ENCODE data around the gene TAPBP.
"Not testable (repeated sequence)": the region's sequence is repeated elsewhere in the genome, so short reads cannot be mapped to it uniquely, and the experiment has no call there.

DNA sequence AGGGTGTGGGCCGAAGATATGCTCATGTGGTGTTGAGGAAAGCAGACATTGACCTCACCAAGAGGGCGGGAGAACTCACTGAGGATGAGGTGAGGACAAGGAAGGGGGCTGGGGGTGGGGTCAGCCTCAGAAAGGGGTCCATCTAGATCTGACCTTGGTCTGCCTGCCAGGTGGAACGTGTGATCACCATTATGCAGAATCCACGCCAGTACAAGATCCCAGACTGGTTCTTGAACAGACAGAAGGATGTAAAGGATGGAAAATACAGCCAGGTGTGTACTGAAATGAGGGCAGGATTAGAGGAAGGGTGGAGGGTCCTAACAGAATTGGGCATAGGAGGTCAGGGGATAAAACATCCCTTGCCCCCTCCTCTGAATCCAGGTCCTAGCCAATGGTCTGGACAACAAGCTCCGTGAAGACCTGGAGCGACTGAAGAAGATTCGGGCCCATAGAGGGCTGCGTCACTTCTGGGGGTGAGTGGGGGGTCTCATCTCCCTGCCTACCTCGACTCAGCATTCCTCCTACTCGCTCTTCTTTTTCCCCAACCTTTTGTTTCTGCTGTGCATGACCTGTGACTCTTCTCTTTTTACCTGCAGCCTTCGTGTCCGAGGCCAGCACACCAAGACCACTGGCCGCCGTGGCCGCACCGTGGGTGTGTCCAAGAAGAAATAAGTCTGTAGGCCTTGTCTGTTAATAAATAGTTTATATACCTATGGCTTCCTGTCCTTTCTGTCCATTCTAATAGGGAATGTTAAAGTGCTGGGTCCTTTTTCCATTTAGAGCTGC lies 37.9 kb downstream of the TAPBP start:
- TF ChIP-seq, protein P1, sequence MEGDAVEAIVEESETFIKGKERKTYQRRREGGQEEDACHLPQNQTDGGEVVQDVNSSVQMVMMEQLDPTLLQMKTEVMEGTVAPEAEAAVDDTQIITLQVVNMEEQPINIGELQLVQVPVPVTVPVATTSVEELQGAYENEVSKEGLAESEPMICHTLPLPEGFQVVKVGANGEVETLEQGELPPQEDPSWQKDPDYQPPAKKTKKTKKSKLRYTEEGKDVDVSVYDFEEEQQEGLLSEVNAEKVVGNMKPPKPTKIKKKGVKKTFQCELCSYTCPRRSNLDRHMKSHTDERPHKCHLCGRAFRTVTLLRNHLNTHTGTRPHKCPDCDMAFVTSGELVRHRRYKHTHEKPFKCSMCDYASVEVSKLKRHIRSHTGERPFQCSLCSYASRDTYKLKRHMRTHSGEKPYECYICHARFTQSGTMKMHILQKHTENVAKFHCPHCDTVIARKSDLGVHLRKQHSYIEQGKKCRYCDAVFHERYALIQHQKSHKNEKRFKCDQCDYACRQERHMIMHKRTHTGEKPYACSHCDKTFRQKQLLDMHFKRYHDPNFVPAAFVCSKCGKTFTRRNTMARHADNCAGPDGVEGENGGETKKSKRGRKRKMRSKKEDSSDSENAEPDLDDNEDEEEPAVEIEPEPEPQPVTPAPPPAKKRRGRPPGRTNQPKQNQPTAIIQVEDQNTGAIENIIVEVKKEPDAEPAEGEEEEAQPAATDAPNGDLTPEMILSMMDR (IDR thresholded peaks at IDR 0.05 in 2 of 3, conservative IDR thresholded peaks at IDR 0.05 in 1 of 3; ENCODE audit: borderline replicate concordance in 1 of 3, insufficient read depth in 1 of 3, low read depth in 2 of 3, low read length in 2 of 3): not testable (repeated sequence)
- not testable (repeated sequence) for TF ChIP-seq POLR2AphosphoS5 (IDR thresholded peaks at IDR 0.05; ENCODE audit: low read depth, low read length); TCF7L2 (IDR thresholded peaks at IDR 0.05; ENCODE audit: borderline replicate concordance, extremely low read depth, insufficient read depth, insufficient read length); SIN3A (IDR thresholded peaks at IDR 0.05; ENCODE audit: low read depth); ELF1 (IDR thresholded peaks at IDR 0.05; ENCODE audit: borderline replicate concordance, low read depth); POLR2A (IDR thresholded peaks at IDR 0.05; ENCODE audit: borderline replicate concordance, extremely low read depth, insufficient read depth, insufficient read length); SP1 (IDR thresholded peaks at IDR 0.05; ENCODE audit: low read depth); YY1 (IDR thresholded peaks at IDR 0.05; ENCODE audit: extremely low read depth, insufficient replicate concordance, low read depth, low read length); FOSL1 (IDR thresholded peaks at IDR 0.05; ENCODE audit: low read depth); ZNF274 (IDR thresholded peaks at IDR 0.05; ENCODE audit: low read depth, low read length)
- TF ChIP-seq, protein P2, sequence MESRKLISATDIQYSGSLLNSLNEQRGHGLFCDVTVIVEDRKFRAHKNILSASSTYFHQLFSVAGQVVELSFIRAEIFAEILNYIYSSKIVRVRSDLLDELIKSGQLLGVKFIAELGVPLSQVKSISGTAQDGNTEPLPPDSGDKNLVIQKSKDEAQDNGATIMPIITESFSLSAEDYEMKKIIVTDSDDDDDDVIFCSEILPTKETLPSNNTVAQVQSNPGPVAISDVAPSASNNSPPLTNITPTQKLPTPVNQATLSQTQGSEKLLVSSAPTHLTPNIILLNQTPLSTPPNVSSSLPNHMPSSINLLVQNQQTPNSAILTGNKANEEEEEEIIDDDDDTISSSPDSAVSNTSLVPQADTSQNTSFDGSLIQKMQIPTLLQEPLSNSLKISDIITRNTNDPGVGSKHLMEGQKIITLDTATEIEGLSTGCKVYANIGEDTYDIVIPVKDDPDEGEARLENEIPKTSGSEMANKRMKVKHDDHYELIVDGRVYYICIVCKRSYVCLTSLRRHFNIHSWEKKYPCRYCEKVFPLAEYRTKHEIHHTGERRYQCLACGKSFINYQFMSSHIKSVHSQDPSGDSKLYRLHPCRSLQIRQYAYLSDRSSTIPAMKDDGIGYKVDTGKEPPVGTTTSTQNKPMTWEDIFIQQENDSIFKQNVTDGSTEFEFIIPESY (IDR thresholded peaks at IDR 0.05; ENCODE audit: extremely low read depth, insufficient replicate concordance, low read length): not testable (repeated sequence)
- TF ChIP-seq, protein P3, sequence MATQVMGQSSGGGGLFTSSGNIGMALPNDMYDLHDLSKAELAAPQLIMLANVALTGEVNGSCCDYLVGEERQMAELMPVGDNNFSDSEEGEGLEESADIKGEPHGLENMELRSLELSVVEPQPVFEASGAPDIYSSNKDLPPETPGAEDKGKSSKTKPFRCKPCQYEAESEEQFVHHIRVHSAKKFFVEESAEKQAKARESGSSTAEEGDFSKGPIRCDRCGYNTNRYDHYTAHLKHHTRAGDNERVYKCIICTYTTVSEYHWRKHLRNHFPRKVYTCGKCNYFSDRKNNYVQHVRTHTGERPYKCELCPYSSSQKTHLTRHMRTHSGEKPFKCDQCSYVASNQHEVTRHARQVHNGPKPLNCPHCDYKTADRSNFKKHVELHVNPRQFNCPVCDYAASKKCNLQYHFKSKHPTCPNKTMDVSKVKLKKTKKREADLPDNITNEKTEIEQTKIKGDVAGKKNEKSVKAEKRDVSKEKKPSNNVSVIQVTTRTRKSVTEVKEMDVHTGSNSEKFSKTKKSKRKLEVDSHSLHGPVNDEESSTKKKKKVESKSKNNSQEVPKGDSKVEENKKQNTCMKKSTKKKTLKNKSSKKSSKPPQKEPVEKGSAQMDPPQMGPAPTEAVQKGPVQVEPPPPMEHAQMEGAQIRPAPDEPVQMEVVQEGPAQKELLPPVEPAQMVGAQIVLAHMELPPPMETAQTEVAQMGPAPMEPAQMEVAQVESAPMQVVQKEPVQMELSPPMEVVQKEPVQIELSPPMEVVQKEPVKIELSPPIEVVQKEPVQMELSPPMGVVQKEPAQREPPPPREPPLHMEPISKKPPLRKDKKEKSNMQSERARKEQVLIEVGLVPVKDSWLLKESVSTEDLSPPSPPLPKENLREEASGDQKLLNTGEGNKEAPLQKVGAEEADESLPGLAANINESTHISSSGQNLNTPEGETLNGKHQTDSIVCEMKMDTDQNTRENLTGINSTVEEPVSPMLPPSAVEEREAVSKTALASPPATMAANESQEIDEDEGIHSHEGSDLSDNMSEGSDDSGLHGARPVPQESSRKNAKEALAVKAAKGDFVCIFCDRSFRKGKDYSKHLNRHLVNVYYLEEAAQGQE (IDR thresholded peaks at IDR 0.05; ENCODE audit: low read depth): not testable (repeated sequence)
- TF ChIP-seq, protein P4, sequence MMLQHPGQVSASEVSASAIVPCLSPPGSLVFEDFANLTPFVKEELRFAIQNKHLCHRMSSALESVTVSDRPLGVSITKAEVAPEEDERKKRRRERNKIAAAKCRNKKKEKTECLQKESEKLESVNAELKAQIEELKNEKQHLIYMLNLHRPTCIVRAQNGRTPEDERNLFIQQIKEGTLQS (IDR thresholded peaks at IDR 0.05): not testable (repeated sequence)
- TF ChIP-seq, protein P5, sequence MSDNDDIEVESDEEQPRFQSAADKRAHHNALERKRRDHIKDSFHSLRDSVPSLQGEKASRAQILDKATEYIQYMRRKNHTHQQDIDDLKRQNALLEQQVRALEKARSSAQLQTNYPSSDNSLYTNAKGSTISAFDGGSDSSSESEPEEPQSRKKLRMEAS (IDR thresholded peaks at IDR 0.05): not testable (repeated sequence)

All from HCT116 (cell line).